ENCODE results near the gene CAMK4. TPM values are rescaled to one million over a fixed set of nuclear protein-coding genes. Genes with fewer than 3 reads are reported as not detected.

CAMK4 gene
- 10 to 100 TPM in 4 of 5 donors, 1 to 10 TPM in 1; 9.7 to 16.9 (median 13.6) TPM for polyA plus RNA-seq (ENCODE audit: insufficient read depth in 1 of 5, insufficient read length in 5 of 5, low replicate concordance in 1 of 5)
- long read RNA-seq, donor 1, full-length matches to known transcripts, result 4 of 4 reads
- long read RNA-seq, donor 1, partial matches to known transcripts, result 0 of 4 reads
- long read RNA-seq, donor 1, other reads (novel, unspliced or antisense), result 0 of 4 reads
- long read RNA-seq, donor 2, full-length matches to known transcripts, result 2 of 2 reads
- long read RNA-seq, donor 2, partial matches to known transcripts, result 0 of 2 reads
- long read RNA-seq, donor 2, other reads (novel, unspliced or antisense), result 0 of 2 reads
- long read RNA-seq, donor 3, result 0 reads
- long read RNA-seq, donor 4, full-length matches to known transcripts, result 3 of 3 reads
- long read RNA-seq, donor 4, partial matches to known transcripts, result 0 of 3 reads
- long read RNA-seq, donor 4, other reads (novel, unspliced or antisense), result 0 of 3 reads
- long read RNA-seq, donor 5, full-length matches to known transcripts, result 5 of 5 reads
- long read RNA-seq, donor 5, partial matches to known transcripts, result 0 of 5 reads
- long read RNA-seq, donor 5, other reads (novel, unspliced or antisense), result 0 of 5 reads
- long read RNA-seq, donor 6, full-length matches to known transcripts, result 1 of 1 reads
- long read RNA-seq, donor 6, partial matches to known transcripts, result 0 of 1 reads
- long read RNA-seq, donor 6, other reads (novel, unspliced or antisense), result 0 of 1 reads
- long read RNA-seq, donor 7, full-length matches to known transcripts, result 1 of 1 reads
- long read RNA-seq, donor 7, partial matches to known transcripts, result 0 of 1 reads
- long read RNA-seq, donor 7, other reads (novel, unspliced or antisense), result 0 of 1 reads
- long read RNA-seq, donor 8, full-length matches to known transcripts, result 1 of 1 reads
- long read RNA-seq, donor 8, partial matches to known transcripts, result 0 of 1 reads
- long read RNA-seq, donor 8, other reads (novel, unspliced or antisense), result 0 of 1 reads

DNA sequence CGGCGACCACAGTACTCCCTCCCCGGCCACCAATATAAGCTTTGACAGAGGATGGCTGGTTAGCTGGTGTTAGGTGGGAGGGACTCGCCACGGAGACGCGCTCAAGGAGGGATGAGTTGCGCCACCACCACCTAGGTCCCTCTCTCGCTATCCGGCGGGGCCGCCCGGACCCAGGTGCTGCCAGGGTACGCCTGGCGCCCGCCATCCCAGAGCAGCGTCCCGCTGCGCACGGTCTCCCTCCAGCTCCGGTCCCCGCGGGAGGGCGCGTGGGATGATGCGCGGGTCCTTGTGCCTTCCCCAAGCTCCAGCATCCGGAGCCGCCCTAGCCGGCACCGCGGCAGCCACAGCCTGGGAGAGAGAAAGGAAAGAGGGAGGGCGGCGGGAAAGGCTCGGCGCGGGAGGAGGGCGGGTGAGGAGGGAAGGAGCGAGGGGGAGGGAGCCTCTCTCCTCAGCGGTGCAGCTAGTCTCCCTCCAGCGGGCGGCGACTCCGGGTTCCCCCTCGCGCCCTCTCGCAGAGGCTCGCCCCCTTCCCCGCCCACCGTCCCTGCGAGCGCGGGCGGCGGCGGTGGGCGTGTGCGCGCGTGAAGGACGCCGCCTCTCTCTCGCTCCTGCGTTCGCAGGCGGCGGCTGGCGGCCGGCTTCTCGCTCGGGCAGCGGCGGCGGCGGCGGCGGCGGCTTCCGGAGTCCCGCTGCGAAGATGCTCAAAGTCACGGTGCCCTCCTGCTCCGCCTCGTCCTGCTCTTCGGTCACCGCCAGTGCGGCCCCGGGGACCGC lies at the start of gene CAMK4:
Gene CAMK4, plus strand, starts transcription at position 598 of the 774 bp plus-strand sequence. Its CDS starts 100 bp downstream, at position 698.
- DNase-seq, result peak; percentile 86 to 88

DNA sequence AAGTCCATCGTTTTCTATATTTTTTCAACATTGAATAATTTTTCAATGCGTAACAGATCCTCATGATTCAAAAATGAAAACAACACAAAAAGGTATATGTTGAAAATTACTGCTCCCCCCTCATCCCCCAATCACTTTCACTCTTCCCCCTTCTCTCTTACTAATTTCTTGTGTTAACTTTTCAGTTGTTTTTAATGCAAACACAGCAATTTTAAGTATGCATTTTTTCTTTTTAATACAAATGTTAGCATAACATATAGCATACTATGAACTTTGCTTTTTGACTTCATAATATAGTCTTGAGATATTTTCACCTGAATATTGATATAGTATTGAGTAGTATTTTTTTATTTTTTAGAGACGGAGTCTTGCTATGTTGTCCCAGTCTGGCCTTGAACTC lies 41.1 kb upstream of the CAMK4 start:
- no peak for DNase-seq

DNA sequence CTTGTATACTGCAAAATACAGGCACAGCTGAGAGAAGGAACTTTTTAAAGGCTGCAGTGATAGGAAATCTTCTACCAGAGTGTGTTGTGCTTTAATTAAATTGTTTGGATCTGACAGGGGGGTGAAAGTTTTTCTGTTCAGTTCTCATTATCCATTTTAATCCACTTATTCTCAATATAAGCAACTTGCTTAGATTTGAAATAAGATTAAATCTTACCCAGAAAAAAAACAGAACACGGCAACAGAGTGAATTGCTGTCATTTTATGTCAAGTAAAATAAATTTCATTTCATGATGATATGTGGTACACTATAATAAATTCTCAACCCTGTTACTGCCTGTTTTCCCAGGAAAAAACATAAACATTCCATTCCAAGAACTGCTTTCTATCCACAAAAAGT lies 37.1 kb upstream of the CAMK4 start:
- no peak for DNase-seq

DNA sequence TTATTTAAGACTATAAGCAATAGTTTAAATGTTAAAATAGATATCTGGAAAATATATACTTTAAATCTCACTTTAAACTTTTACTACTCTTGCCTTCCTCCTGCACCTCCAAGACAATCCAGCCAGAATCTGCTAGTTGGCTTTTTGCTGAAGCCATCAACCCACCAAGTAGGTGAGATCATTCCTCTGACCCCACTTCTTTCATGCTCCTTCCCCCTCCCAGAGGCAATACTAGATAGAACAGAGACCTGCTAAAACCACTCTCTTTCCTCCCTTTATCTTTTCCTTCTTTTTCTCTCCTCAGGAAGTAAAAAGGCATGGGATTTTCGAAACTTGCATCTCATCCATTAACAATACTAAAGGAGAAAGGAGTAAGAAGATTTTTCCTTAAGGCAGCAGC lies 30.1 kb upstream of the CAMK4 start:
- DNase-seq, result no peak

DNA sequence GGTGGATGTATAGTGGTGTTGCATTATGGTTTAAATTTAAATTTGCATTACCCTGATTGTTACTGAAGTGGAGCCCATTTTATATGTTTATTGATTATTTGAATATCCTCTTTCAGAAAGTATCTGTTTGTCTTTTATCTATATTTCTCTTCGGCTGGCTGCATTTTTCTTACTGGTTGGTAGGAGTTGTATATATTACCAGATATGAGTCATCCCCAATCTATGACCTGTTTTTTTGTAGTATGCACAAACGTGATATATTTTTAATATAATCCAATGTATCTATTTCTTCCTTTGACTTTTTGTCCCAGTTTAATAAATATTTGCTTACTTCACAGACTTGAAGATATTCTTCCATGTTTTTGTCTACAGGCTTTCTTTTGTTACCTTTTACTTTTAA lies 29.3 kb upstream of the CAMK4 start:
- DNase-seq, result no peak

DNA sequence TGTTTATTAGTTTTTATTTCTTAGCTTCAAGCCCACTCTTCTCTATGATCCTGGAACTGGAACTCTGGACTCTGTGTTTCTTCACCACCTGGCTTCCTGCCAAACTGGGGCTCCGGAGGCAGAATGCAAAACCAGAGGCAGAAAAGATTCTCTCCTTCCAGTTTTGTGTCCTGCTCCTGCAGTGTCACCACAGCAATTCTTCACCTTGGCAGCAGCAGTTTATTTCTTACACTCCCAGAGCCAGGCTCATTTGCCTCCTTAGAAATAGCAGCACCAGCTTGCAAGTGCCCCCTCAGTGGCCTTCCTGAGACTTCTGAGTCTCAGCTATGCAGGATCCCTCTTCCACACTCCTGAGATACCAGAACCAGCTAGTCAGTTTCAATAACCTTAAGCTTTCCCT lies 26.7 kb upstream of the CAMK4 start:
- DNase-seq, result no peak

DNA sequence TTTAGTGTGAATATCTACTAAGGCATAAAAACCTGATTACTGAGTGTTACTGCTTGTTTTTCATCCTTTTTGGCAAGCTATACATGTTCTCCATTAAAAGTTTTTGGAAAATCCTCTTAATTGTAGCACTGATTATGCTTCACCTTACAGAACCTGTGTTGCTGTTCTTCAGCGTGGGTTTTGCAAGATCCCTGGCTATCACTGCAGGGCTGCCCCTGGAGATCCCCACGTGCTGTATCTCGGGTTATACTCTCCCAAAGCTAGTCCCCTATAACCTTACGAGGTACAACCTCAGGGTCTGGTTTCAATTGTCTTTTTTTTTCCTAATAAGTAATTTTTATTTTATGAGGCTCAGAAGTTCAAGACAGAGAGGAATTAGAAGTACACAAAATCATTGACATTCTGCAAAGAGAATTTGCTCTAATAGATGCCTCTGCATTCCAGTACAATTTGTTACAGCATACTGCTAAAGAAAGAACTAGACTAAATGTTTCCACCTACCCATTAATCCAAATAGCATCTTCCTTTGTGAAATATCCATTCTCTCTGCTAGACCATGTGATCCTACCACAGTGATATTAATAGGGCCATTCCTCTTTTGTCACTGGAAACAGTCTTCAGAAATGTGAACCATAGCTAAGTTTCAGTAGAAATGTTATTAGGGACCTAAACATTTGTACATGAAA lies 25.8 kb upstream of the CAMK4 start:
- no peak for DNase-seq

DNA sequence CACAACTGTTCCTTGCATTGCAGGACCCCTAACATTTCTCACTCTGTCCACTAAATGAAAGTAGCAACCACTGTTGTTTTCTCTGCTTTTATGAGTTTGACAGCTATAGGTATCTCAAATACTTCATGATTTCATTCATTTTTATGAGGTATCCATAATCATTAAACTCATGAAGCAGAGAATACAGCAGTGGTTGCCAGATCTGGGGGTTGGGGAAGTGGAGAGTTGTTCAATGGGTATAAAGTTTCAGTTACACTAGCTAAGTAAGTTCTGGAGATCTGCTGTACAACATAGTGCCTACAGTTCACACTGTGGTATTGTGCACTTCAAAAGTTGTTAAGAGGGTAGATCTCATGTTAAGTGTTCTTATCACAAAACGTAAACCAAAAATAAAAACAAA lies 23.4 kb upstream of the CAMK4 start:
- no peak for DNase-seq

DNA sequence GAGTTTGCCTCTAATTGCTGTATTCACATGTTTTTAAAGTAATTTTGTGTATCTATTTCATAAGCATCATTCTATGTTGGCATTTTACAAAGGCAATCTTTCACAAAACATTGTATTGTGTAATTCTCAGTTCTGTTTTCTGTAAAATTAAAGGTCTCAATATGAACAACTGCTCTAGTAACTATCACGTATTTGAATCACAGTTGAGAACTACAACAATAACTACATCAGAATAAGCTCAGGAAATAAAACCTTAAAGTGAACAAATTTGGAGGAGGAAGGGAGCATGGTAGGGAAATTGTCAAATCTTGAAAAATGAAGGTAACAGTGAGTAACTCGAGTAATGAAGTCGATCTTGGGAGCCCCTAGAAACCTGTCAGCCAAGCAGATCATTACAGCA lies 22.5 kb upstream of the CAMK4 start:
- no peak for DNase-seq

DNA sequence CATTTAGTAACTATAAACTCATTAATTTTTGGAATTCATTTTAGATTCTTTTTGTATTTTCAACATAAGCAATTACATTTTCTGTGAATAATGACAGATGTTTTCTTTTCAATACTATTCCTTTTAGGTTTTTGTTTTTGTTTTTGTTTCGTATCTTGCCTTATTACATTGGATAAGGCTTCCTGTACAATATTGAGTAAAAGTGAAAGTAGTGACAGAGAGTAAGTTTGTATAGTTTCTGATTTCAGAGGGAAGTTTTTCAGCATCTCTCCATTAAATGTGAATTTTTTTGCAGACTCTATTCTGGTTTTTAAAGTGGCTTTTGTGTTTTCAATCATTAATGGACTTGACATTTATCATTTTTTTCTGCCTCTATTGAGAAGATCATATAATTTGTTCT lies 12.8 kb upstream of the CAMK4 start:
- no peak for DNase-seq

DNA sequence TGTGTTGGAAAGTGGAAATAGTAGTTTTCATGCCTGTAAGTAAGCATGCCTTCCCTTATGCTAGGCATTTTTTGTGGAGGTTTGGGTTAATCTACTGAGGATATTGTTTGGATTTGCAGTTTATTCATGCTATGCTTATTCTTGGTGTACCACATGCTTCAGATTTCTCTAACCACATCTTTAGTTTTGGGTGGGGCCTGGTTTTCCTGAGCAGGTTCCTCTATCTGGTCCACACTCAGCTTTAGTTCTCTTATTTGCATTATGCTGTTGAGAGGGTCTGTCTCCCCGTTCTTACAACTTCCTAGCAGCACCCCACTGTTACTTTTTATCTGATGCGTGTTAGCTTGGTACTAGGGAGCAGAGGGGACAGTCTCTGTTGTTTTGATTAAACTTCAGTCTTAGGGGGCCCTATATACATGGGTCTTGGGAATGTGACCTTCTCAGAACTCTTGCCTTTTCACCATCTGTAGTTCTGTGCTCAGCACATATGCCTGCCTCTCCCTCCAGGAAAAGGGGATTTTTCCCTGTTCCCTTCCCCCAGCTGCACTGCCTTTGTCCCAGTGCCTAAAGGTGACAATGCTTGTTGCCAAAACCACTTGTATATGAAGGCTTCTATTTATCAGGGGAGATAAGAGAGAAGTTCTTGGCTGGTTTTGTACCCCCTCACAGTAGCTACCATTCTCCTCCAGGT lies 10.0 kb upstream of the CAMK4 start:
- no peak for DNase-seq

DNA sequence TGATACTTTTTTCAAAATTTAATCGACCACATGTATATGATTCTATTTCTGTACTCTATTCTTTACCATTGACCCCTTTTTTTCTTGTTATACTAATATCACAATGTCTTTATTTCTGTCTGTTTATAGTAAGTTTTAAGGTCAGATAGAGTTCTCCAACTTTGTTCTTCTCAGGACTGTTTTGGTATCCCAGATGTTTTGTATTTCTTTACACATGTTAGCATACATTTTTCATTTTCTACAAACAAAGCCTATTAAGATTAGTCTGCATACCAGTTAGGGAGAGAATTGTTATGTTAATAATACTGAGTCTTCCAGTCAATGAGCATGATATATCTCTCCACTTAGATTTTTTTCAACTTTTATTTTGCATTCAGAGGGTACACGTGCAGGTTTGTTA lies 8.2 kb upstream of the CAMK4 start:
- DNase-seq, result no peak

DNA sequence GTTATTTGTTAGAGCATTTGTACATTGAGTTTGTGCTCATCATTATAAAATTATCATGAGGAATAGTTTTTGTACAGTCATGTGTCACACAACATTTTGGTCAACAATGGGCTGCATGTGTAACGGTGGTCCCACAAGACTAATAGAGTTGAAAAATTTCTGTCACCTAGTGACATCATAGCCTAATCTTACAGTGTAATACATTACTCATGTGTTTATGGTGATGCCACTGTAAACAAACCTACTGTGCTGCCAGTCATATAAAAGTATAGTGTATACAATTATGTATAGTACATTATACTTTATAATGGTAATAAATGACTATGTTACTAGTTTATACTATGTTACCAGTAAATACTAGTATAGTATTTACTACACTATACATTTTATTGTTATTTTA lies 3.0 kb upstream of the CAMK4 start:
- DNase-seq, result no peak

DNA sequence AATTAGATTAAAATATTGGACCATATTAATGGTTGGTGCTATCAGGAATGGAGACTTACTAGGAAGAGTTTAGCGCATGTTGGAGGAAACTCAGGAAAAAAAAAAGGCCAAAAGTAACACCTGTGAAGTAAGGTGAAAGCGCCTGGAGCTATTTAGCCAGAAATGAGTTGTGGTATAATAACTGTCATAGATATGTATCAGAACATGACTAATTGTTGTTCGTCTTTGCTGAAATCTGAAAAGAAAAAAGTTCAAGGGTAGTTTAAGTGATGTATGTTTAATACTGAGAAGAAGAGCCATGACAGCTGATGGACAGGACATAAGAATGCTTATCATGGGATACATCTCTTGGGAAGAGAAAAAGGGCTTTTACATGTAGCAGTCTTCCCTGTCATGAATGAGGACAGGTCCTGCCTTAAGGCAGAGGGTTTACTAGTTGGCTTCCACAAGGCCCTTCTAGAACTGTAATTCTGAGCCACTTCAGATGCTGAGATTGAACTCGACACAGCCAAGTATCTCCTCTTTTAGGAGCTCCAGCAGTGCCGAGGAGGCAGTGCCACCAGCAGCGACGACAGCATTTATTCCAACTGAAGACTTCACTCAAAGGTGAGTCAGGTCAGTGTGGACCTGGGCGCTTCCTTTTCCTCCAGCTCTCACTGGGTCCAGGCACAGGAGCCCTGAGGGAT lies 940 bp upstream of the CAMK4 start:
- DNase-seq, result no peak

DNA sequence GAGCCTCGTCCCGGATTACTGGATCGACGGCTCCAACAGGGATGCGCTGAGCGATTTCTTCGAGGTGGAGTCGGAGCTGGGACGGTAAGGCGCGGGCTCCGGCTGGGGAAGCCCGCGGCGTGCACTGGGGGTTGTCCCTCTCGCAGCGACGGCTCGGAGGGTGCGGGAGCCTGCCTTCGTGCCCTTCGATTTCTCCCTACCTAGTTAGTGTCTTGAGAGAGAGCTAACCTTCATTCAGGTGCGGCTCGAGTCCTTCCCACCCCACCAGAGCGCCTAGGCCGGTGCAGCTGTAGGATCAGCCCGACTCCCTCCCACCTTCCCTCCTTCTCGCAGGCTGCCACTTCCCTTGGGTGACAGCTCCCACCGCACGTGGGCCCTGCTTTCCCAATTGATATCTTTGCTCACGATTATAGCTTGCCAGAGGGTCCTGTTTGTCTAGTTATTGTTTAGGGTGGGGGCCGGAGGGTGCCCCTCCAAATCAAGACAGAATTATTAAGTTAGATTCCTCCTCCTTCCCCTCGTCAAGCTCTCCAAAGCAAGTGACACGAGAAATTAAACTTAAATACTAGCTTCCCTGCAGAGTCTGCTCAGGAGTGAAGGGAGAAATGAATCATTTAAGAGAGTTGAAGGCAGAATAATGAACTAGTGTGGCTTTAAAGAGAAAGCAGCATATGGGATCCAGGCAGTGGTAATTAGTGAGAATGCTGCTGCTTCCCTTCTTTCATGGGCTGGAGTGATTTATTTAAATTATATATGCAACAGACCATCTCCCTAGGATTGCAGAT lies 569 bp downstream of the CAMK4 start:
- DNase-seq, result no peak

DNA sequence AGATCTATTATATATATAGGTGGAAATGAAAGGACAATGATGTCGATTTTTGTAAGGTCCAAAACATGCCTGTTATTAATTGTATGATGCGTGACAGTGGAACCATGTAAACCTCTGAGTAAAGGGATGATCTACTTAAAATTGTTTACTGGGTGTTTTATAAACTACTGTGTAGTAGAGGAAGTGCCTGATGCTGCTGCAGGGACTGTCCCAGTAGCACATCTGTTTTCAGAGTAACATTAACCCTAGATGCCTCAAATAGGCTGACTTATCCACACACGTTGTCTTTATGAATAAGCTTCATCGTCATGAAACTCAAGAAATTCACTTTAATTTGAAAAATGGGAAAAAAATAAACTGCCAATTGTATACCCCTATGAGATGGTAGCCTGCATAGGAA lies 1.7 kb downstream of the CAMK4 start:
- no peak for DNase-seq

DNA sequence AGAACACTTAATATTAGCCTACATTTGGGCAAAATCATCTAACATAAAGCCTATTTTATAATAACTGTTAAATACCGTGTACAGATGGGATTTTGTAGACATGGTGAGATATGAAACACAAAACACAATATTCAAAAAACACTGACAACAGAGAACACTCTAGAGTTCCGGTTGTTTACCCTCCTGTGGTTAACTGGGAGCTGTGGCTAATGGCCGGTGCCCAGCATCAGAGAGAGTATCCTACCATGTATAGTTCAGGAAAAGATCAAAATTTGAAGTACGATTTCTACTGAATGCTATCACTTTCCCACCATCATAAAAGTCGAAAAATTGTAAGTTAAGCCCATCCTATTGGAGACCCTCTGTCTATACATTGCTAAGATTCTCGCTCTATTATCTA lies 2.4 kb downstream of the CAMK4 start:
- DNase-seq, result no peak

DNA sequence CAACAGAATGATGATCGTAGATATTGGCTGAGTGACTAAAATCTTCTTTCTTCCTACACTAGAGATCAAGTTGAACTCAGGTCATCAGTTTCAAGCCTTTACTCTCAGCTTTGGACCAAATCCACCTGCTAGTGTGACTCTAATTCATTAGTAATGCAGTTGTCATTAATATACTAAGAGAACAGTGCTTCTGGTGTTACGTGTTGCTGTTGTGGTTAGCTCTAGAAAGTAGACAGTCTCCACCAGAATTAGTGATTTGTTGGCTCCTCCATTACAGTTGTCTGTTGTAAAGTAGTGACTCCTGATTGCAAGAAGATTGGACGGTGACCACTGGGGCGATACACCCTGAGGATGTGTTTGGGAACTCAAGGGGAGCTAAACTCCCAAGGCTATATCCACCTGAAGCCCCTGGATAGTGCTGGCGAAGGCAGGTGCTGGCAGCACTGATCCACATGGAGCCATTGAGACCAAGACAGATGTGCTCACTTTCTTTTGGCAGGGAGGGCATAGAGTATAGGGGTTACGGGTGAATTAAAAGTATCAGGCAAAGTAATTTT lies 3.1 kb downstream of the CAMK4 start:
- no peak for DNase-seq

DNA sequence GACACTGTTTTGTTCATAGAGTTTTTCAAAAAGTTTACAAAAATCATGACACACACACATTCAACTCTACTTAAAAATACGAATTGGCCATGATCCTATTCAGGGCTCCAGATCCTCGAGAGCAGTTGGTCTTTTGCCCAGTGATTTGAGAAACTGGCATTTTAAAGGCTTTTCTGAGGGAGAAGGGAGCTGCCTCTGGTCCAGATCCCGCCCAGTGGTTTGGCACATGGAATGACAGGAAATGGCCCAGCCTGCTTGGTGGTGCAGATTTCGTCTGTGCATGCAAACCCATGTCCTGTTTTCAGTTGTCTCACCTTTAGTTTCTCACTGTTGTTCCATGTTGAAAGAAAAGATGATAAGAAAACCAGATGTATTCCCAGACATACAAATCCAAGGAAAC lies 3.6 kb downstream of the CAMK4 start:
- DNase-seq, result peak; percentile 42 to 52

All from right lung (tissue), 10 donors.